Fibroblast of lung (primary cell): ENCODE measurements around the gene CTDP1. TPM values are rescaled to one million over a fixed set of nuclear protein-coding genes. Genes with fewer than 3 reads are reported as not detected.

Experiments used
- DNase-seq, 2 donors: peaks; one replicate each; pipeline versions ENCODE4 v3.0.0 to v3.0.0-alpha.2; 2010; ENCODE audit warnings: low read depth in 2 of 2
- H2AFZ ChIP-seq: 2 replicates; pipeline ENCODE4 v1.5.1; 2012; ENCODE audit warnings: low read length, control low read depth, inconsistent platforms
- H3K27ac ChIP-seq: 2 replicates; pipeline ENCODE4 v1.5.1; 2011; ENCODE audit warnings: low read length, control low read depth; ENCODE audit not compliant: insufficient read depth
- H3K27me3 ChIP-seq: 2 replicates; pipeline ENCODE4 v1.5.1; 2011; ENCODE audit warnings: mild to moderate bottlenecking, low read length; ENCODE audit not compliant: control insufficient read depth, insufficient read depth
- H3K36me3 ChIP-seq: 2 replicates; pipeline ENCODE4 v1.5.1; 2011; ENCODE audit warnings: low read length; ENCODE audit not compliant: control insufficient read depth, insufficient read depth
- H3K4me1 ChIP-seq: 2 replicates; pipeline ENCODE4 v1.5.1; 2011; ENCODE audit warnings: low read length; ENCODE audit not compliant: control insufficient read depth, insufficient read depth; ENCODE audit errors: extremely low read depth
- H3K4me2 ChIP-seq: 2 replicates; pipeline ENCODE4 v1.5.1; 2011; ENCODE audit warnings: low read length, control low read depth; ENCODE audit not compliant: insufficient read depth; ENCODE audit errors: extremely low read depth
- H3K4me3 ChIP-seq, 4 experiments: fragments of 200-600 bp in 1 of 4; sonication (generic) in 1 of 4; replicated peaks in 1 of 4; 2 replicates each; pipeline ENCODE4 v1.5.1; 2011 to 2016; ENCODE audit warnings: low read length in 4 of 4, low read depth in 3 of 4, mild to moderate bottlenecking in 3 of 4, control low read depth in 2 of 4, inconsistent platforms in 1 of 4, mixed read lengths in 1 of 4; ENCODE audit not compliant: insufficient read depth in 1 of 4; ENCODE audit errors: control extremely low read depth in 1 of 4
- H3K79me2 ChIP-seq: 2 replicates; pipeline ENCODE4 v1.5.1; 2012; ENCODE audit warnings: mild to moderate bottlenecking, low read length, inconsistent platforms; ENCODE audit not compliant: control insufficient read depth, insufficient read depth
- H3K9ac ChIP-seq: 2 replicates; pipeline ENCODE4 v1.5.1; 2011; ENCODE audit warnings: mild to moderate bottlenecking, low read length, control low read depth; ENCODE audit not compliant: insufficient read depth
- H3K9me3 ChIP-seq: 2 replicates; pipeline ENCODE4 v1.5.1; 2012; ENCODE audit warnings: low read depth, low read length; ENCODE audit not compliant: control insufficient read depth, insufficient read depth
- H4K20me1 ChIP-seq: 2 replicates; pipeline ENCODE4 v1.5.1; 2011; ENCODE audit warnings: low read length; ENCODE audit not compliant: control insufficient read depth, insufficient read depth; ENCODE audit errors: extremely low read depth
- CTCF ChIP-seq, 2 donors: IDR thresholded peaks in 1 of 2; conservative IDR thresholded peaks in 1 of 2; 1 replicate in 1 of 2; 2 replicates in 1 of 2; pipeline ENCODE4 v1.5.1; 2011 to 2012; ENCODE audit warnings: low read length in 2 of 2, control low read depth in 1 of 2, inconsistent platforms in 1 of 2, low read depth in 1 of 2, mild to moderate bottlenecking in 1 of 2
- EZH2 ChIP-seq: IDR thresholded peaks from 2 replicates; pipeline ENCODE4 v1.5.1; 2012; ENCODE audit warnings: low read length, control low read depth, mild to moderate bottlenecking; ENCODE audit errors: missing control alignments
- polyA plus RNA-seq, 2 donors: library from polyadenylated mRNA; depleted of rRNA in 1 of 2; stranded (reverse) in 1 of 2; unstranded in 1 of 2; fragments of >200 nt; gene quantifications; 2 replicates each; pipeline ENCODE4 v1.2.1, GENCODE V29; 2011 to 2012; ENCODE audit warnings: missing spikeins in 1 of 2
- total RNA-seq: library from RNA; depleted of rRNA; stranded (reverse); fragments of >200 nt; gene quantifications from 2 replicates; pipeline ENCODE4 v1.2.1, GENCODE V29; 2014

The CTDP1 gene
- total and polyA plus RNA-seq, 2 donors (not counting 1 experiment from before 2014, with no cell fraction given): 6.4 to 24.8 TPM

- no peaks in the 10 kb centered on the region for H3K9me3 ChIP-seq
- H4K20me1 ChIP-seq: no peaks in the 10 kb centered on the region
- H3K4me2 ChIP-seq: no peak overlapping the region
- TF ChIP-seq CTCF (conservative IDR thresholded peaks at IDR 0.05 in 1 of 2, IDR thresholded peaks at IDR 0.05 in 1 of 2; ENCODE audit: low read depth in 1 of 2, low read length in 2 of 2) (no peak), EZH2 (no peak)
- no peak overlapping the region for H3K4me3 ChIP-seq
- no peak overlapping the region for H3K27ac ChIP-seq
- H2AFZ ChIP-seq: no peak overlapping the region
- no peak overlapping the region for H3K9ac ChIP-seq
- no peak for DNase-seq
- no peaks in the 10 kb centered on the region for H3K27me3 ChIP-seq
- peaks cover 23% of the 10 kb centered on the region for H3K36me3 ChIP-seq
- no peaks in the 10 kb centered on the region for H3K79me2 ChIP-seq
- no peaks in the 10 kb centered on the region for H3K4me1 ChIP-seq
Observed at GRCh38 chr18:79715280-79715679, 35.7 kb downstream of the CTDP1 start.

GRCh38 chr18:79717059-79717458, 37.5 kb downstream of the CTDP1 start:
- Histone ChIP-seq H2AFZ (no peak overlapping the region), H3K9ac (no peak overlapping the region), H3K4me1 (no peaks in the 10 kb centered on the region), H3K4me2 (no peak overlapping the region), H3K27me3 (no peaks in the 10 kb centered on the region), H3K79me2 (no peaks in the 10 kb centered on the region), H3K27ac (no peak overlapping the region), H4K20me1 (no peaks in the 10 kb centered on the region), H3K4me3 (no peak overlapping the region), H3K9me3 (no peaks in the 10 kb centered on the region), H3K36me3 (peaks cover 24% of the 10 kb centered on the region)
- DNase-seq: no peak
- no peak for TF ChIP-seq EZH2
- TF ChIP-seq CTCF (conservative IDR thresholded peaks at IDR 0.05 in 1 of 2, IDR thresholded peaks at IDR 0.05 in 1 of 2; ENCODE audit: low read depth in 1 of 2, low read length in 2 of 2): no peak

GRCh38 chr18:79717555-79718074, 38.0 kb downstream of the CTDP1 start:
- Histone ChIP-seq H3K27me3 (no peaks in the 10 kb centered on the region), H3K9ac (no peak overlapping the region), H3K79me2 (no peaks in the 10 kb centered on the region), H3K4me1 (no peaks in the 10 kb centered on the region), H2AFZ (no peak overlapping the region), H3K4me2 (no peak overlapping the region), H3K4me3 (no peak overlapping the region), H3K9me3 (no peaks in the 10 kb centered on the region), H3K27ac (no peak overlapping the region), H3K36me3 (peaks cover 24% of the 10 kb centered on the region), H4K20me1 (no peaks in the 10 kb centered on the region)
- no peak for TF ChIP-seq CTCF (conservative IDR thresholded peaks at IDR 0.05 in 1 of 2, IDR thresholded peaks at IDR 0.05 in 1 of 2; ENCODE audit: low read depth in 1 of 2, low read length in 2 of 2)
- no peak for TF ChIP-seq EZH2
- DNase-seq: no peak
